Measurements from ENCODE around the gene STT3A. TPM values are rescaled to one million over a fixed set of nuclear protein-coding genes. Genes with fewer than 3 reads are reported as not detected.

Gene STT3A
- total and polyA plus RNA-seq, 2 of the 13 experiments (the other 11 are each of a cell fraction or from before 2014, with no cell fraction given) = 229 to 319 TPM

DNA sequence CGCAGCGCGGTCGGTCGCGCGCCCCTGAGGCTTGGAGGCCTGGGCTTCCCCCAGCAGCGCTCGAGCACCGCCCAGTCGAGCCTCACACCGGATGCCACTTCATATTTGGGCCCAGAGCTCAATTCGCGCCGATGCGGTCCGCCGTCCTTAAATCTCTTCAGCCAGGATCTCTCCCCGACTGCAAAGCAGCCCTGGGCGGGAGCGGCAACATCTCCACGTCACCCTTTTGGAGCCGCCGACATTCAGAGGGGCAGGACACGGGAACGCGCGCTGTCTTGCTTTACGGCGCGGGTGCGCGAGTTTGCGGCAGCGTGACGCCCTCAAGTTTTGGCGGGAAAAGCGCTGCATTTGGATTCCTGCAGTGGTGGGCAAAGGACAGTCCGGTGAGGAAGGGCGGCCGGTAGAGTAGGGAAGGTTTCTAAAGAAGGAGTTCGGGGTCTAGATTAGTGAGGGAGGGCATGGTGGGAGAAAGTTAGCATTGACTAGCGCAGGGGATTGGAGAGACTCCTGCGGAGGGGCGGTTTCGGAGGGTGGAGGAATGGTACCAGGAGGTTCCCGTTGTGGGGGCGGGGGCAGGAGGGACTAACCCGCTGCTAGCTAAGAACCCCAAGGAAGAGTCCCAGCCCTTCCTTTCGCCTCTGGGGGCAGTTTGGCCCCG is 33.1 kb downstream of the STT3A start (continued):
- TF ChIP-seq HCFC1 (IDR thresholded peaks at IDR 0.05; ENCODE audit: low read depth, low read length) = no peak
- peak; percentile 65; the same call in 1 of the 2 replicates for TF ChIP-seq FOXK1 (CRISPR knock-in tag; IDR thresholded peaks at IDR 0.05; ENCODE audit: borderline replicate concordance, low read depth)
- no peak for TF ChIP-seq THYN1 (CRISPR knock-in tag; IDR thresholded peaks at IDR 0.05; ENCODE audit: borderline replicate concordance, low read depth)
- TF ChIP-seq ATF6 (CRISPR knock-in tag; conservative IDR thresholded peaks at IDR 0.05) = no peak
- TF ChIP-seq NFIB (CRISPR knock-in tag; IDR thresholded peaks at IDR 0.05; ENCODE audit: borderline replicate concordance) = no peak
- TF ChIP-seq PHB2 (IDR thresholded peaks at IDR 0.05; ENCODE audit: partially characterized antibody) = no peak
- TF ChIP-seq ZNF138 (CRISPR knock-in tag; IDR thresholded peaks at IDR 0.05; ENCODE audit: low read depth) = peak; percentile 56; the same call in 1 of the 2 replicates
- TF ChIP-seq HMGA1 (CRISPR knock-in tag; conservative IDR thresholded peaks at IDR 0.05) = no peak
- TF ChIP-seq PRDM15 (CRISPR knock-in tag; IDR thresholded peaks at IDR 0.05) = peak; percentile 49; the same call in 1 of the 2 replicates
- no peak for TF ChIP-seq ZNF33A (CRISPR knock-in tag; IDR thresholded peaks at IDR 0.05; ENCODE audit: borderline replicate concordance)
- peak; percentile 64; the same call in 1 of the 2 replicates for TF ChIP-seq NR2C2 (CRISPR knock-in tag; IDR thresholded peaks at IDR 0.05; ENCODE audit: borderline replicate concordance)
- TF ChIP-seq ZC3H4 (CRISPR knock-in tag; IDR thresholded peaks at IDR 0.05; ENCODE audit: borderline replicate concordance) = no peak
- TF ChIP-seq ZNF496 (CRISPR knock-in tag; IDR thresholded peaks at IDR 0.05; ENCODE audit: insufficient replicate concordance) = no peak
- peak in 1 of 2 experiments; percentile 45; a peak in 1 of 4 replicates for TF ChIP-seq EP300 (IDR thresholded peaks at IDR 0.05; ENCODE audit: low read depth in 2 of 2, low read length in 2 of 2)
- TF ChIP-seq EP300 (CRISPR knock-in tag; IDR thresholded peaks at IDR 0.05; ENCODE audit: borderline replicate concordance) = 0 out of 2 replicates have a peak, but pooled peaks have one; percentile 11
- peak; percentile 93 for TF ChIP-seq ZNF605 (CRISPR knock-in tag; IDR thresholded peaks at IDR 0.05)
- peak; percentile 86; the same call in 1 of the 2 replicates for TF ChIP-seq PBX3 (CRISPR knock-in tag; IDR thresholded peaks at IDR 0.05; ENCODE audit: borderline replicate concordance)
- 0 out of 2 replicates have a peak, but pooled peaks have one; percentile 84 for TF ChIP-seq ZNF256 (CRISPR knock-in tag; conservative IDR thresholded peaks at IDR 0.05)
- peak; percentile 95 for TF ChIP-seq DMAP1 (CRISPR knock-in tag; IDR thresholded peaks at IDR 0.05)
- TF ChIP-seq ZNF678 (CRISPR knock-in tag; IDR thresholded peaks at IDR 0.05) = no peak
- no peak for TF ChIP-seq FOXP1 (IDR thresholded peaks at IDR 0.05)
- no peak for TF ChIP-seq FOXP1 (CRISPR knock-in tag; IDR thresholded peaks at IDR 0.05)
- TF ChIP-seq CREB3 (CRISPR knock-in tag; IDR thresholded peaks at IDR 0.05) = peak; percentile 94; the same call in 1 of the 2 replicates
